HEK293 (cell line): Measurements from ENCODE around the gene DVL1.

ENCODE experiments used
- CTCF ChIA-PET: fragments of 350-600 bp; formaldehyde crosslinking; extraction: SDS; loops from one replicate; lab custom pipeline; 2021; ENCODE audit warnings: antibody characterized with exemption; lab: Yijun Ruan, JAX
- POLR2A ChIA-PET: fragments of 300-600 bp; formaldehyde crosslinking; extraction: SDS; loops from one replicate; lab custom pipeline; 2020; ENCODE audit warnings: antibody characterized with exemption, inconsistent platforms; lab: Yijun Ruan, JAX
- H3K27ac ChIP-seq: fragments of 200-500 bp; sonication (Bioruptor generic); 2 replicates; pipeline ENCODE4 v1.5.1; 2014; ENCODE audit warnings: low read depth, low read length, control low read depth, inconsistent platforms; ENCODE audit errors: extremely low read depth
- H3K36me3 ChIP-seq, 2 experiments: fragments of 200-500 bp in 1 of 2; sonication (Bioruptor generic) in 1 of 2; 1 replicate in 1 of 2; 2 replicates in 1 of 2; pipeline ENCODE4 v1.5.1; 2014 to 2017; ENCODE audit warnings: inconsistent platforms in 2 of 2, low read length in 2 of 2; ENCODE audit not compliant: control insufficient read depth in 2 of 2, insufficient read depth in 1 of 2
- H3K4me1 ChIP-seq: fragments of 200-500 bp; sonication (Bioruptor generic); 2 replicates; pipeline ENCODE4 v1.5.1; 2014; ENCODE audit warnings: mild to moderate bottlenecking, low read length, inconsistent platforms; ENCODE audit not compliant: control insufficient read depth, insufficient read depth
- H3K4me3 ChIP-seq: 2 replicates; pipeline ENCODE4 v1.5.1; 2011; ENCODE audit warnings: low read depth, mild to moderate bottlenecking, control low read depth, low read length, moderate library complexity
- H3K9me3 ChIP-seq: fragments of 200-500 bp; sonication (Bioruptor generic); 2 replicates; pipeline ENCODE4 v1.5.1; 2014; ENCODE audit warnings: low read depth, low read length, inconsistent platforms; ENCODE audit not compliant: control insufficient read depth, insufficient read depth
- HIC1 ChIP-seq: fragments of 450-650 bp; formaldehyde crosslinking; IDR thresholded peaks from 2 replicates; pipeline ENCODE4 v1.5.1; 2016; ENCODE audit warnings: missing biosample characterization, missing genetic modification characterization
- PRDM6 ChIP-seq: fragments of 450-650 bp; formaldehyde crosslinking; IDR thresholded peaks from 2 replicates; pipeline ENCODE4 v1.5.1; 2017; ENCODE audit warnings: missing biosample characterization, missing genetic modification characterization
- SCRT2 ChIP-seq: fragments of 450-650 bp; formaldehyde crosslinking; IDR thresholded peaks from 2 replicates; pipeline ENCODE4 v1.5.1; 2016; ENCODE audit warnings: missing biosample characterization, missing genetic modification characterization
- SP7 ChIP-seq: fragments of 450-650 bp; formaldehyde crosslinking; IDR thresholded peaks from 2 replicates; pipeline ENCODE4 v1.5.1; 2016; ENCODE audit warnings: missing biosample characterization, missing genetic modification characterization
- YY2 ChIP-seq: fragments of 450-650 bp; formaldehyde crosslinking; IDR thresholded peaks from 2 replicates; pipeline ENCODE4 v1.5.1; 2016; ENCODE audit warnings: missing biosample characterization, missing genetic modification characterization
- ZBTB44 ChIP-seq: fragments of 450-650 bp; IDR thresholded peaks from 2 replicates; pipeline ENCODE4 v1.5.1; 2018; ENCODE audit warnings: missing biosample characterization, mild to moderate bottlenecking, missing genetic modification characterization
- ZNF202 ChIP-seq: fragments of 450-650 bp; formaldehyde crosslinking; IDR thresholded peaks from 2 replicates; pipeline ENCODE4 v1.5.1; 2016; ENCODE audit warnings: missing biosample characterization, missing genetic modification characterization, borderline replicate concordance
- ZNF214 ChIP-seq: fragments of 450-650 bp; formaldehyde crosslinking; IDR thresholded peaks from 2 replicates; pipeline ENCODE4 v1.5.1; 2017; ENCODE audit warnings: missing biosample characterization, mild to moderate bottlenecking, missing genetic modification characterization, borderline replicate concordance
- ZNF266 ChIP-seq: fragments of 450-650 bp; formaldehyde crosslinking; IDR thresholded peaks from 2 replicates; pipeline ENCODE4 v1.5.1; 2016; ENCODE audit warnings: missing biosample characterization, missing genetic modification characterization, low read depth
- ZNF354C ChIP-seq: fragments of 450-650 bp; formaldehyde crosslinking; IDR thresholded peaks from 2 replicates; pipeline ENCODE4 v1.5.1; 2016; ENCODE audit warnings: missing biosample characterization, missing genetic modification characterization, low read depth, borderline replicate concordance
- ZNF404 ChIP-seq: fragments of 450-650 bp; formaldehyde crosslinking; IDR thresholded peaks from 2 replicates; pipeline ENCODE4 v1.5.1; 2017; ENCODE audit warnings: missing biosample characterization, missing genetic modification characterization
- ZNF416 ChIP-seq: fragments of 450-650 bp; formaldehyde crosslinking; IDR thresholded peaks from 2 replicates; pipeline ENCODE4 v1.5.1; 2016; ENCODE audit warnings: missing biosample characterization, missing genetic modification characterization
- ZNF426 ChIP-seq: fragments of 450-650 bp; formaldehyde crosslinking; IDR thresholded peaks from 2 replicates; pipeline ENCODE4 v1.5.1; 2017; ENCODE audit warnings: missing biosample characterization, missing genetic modification characterization, mild to moderate bottlenecking, inconsistent platforms, moderate library complexity
- ZNF488 ChIP-seq: fragments of 450-650 bp; formaldehyde crosslinking; IDR thresholded peaks from 2 replicates; pipeline ENCODE4 v1.5.1; 2016; ENCODE audit warnings: missing biosample characterization, missing genetic modification characterization
- ZNF558 ChIP-seq: fragments of 450-650 bp; formaldehyde crosslinking; IDR thresholded peaks from 2 replicates; pipeline ENCODE4 v1.5.1; 2016; ENCODE audit warnings: missing biosample characterization, missing genetic modification characterization
- ZNF639 ChIP-seq: fragments of 450-650 bp; formaldehyde crosslinking; IDR thresholded peaks from 2 replicates; pipeline ENCODE4 v1.5.1; 2016; ENCODE audit warnings: missing biosample characterization, missing genetic modification characterization
- ZNF768 ChIP-seq: fragments of 450-650 bp; formaldehyde crosslinking; IDR thresholded peaks from 2 replicates; pipeline ENCODE4 v1.5.1; 2018; ENCODE audit warnings: missing biosample characterization, mild to moderate bottlenecking, missing genetic modification characterization
- ZNF785 ChIP-seq: fragments of 450-650 bp; formaldehyde crosslinking; IDR thresholded peaks from 2 replicates; pipeline ENCODE4 v1.5.1; 2016; ENCODE audit warnings: missing biosample characterization, missing genetic modification characterization

DVL1 gene

GRCh38 chr1:1286313-1287261, 62.6 kb downstream of the DVL1 start:
- TF ChIP-seq ZNF639 (tag by site-specific recombination), result no peak
- no peak for TF ChIP-seq ZNF404 (tag by site-specific recombination)
- TF ChIP-seq ZNF202 (tag by site-specific recombination), result no peak
- no peak for TF ChIP-seq ZNF785 (tag by site-specific recombination)
- TF ChIP-seq SCRT2, result no peak
- no peak for TF ChIP-seq YY2 (tag by site-specific recombination)
- no peak for TF ChIP-seq ZBTB44 (tag by site-specific recombination)
- no peak for TF ChIP-seq PRDM6 (tag by site-specific recombination)
- no peak for TF ChIP-seq ZNF266
- TF ChIP-seq ZNF558 (tag by site-specific recombination), result no peak
- TF ChIP-seq ZNF488, result no peak
- no peak for TF ChIP-seq ZNF768 (tag by site-specific recombination)
- TF ChIP-seq SP7, result no peak
- TF ChIP-seq HIC1 (tag by site-specific recombination), result no peak
- no peak for TF ChIP-seq ZNF416 (tag by site-specific recombination)
- no peak for TF ChIP-seq ZNF354C (tag by site-specific recombination)
- TF ChIP-seq ZNF214 (tag by site-specific recombination), result no peak
- TF ChIP-seq ZNF426 (tag by site-specific recombination), result no peak
- TF ChIP-seq, all 188 proteins: peak for 0
- H3K4me3 ChIP-seq, result no peak overlapping the region
- no peaks in the 10 kb centered on the region for H3K36me3 ChIP-seq
- H3K27ac ChIP-seq, result no peak overlapping the region
- H3K4me1 ChIP-seq, result no peaks in the 10 kb centered on the region
- ChIA-PET CTCF (no interaction called here), POLR2A (interaction anchor here (1.1 kb wide), 1 partner anchor 13 kb away, joined by 3 read pairs; the partner anchor contains the start of gene UBE2J2)
- H3K9me3 ChIP-seq, result no peaks in the 10 kb centered on the region
